ENCODE measurements around the gene UBE2Q1. TPM values are rescaled to one million over a fixed set of nuclear protein-coding genes. Genes with fewer than 3 reads are reported as not detected.
"Not testable (repeated sequence)": the region's sequence is repeated elsewhere in the genome, so short reads cannot be mapped to it uniquely, and the experiment has no call there.

The UBE2Q1 gene
- total RNA-seq, 1 donor from 2014 or later = 17.8 TPM

GRCh38 chr1:154550657-154551056, 7.8 kb downstream of the UBE2Q1 start:
- no peak for DNase-seq

GRCh38 chr1:154550070-154550469, 8.4 kb downstream of the UBE2Q1 start:
- no peak for DNase-seq

GRCh38 chr1:154549202-154549770, 9.2 kb downstream of the UBE2Q1 start:
- DNase-seq = no peak

- no peak for DNase-seq
These were observed 10.4 kb downstream of the UBE2Q1 start for GRCh38 chr1:154548028-154548427.

- no peak for DNase-seq
These were observed 11.2 kb downstream of the UBE2Q1 start for GRCh38 chr1:154547105-154547732.

GRCh38 chr1:154546264-154547063, 12.0 kb downstream of the UBE2Q1 start:
- no peak for DNase-seq

- no peak for DNase-seq
These were observed 17.2 kb downstream of the UBE2Q1 start for GRCh38 chr1:154541231-154541630.

GRCh38 chr1:154539486-154540483, 18.7 kb downstream of the UBE2Q1 start:
- no peak for DNase-seq

GRCh38 chr1:154536570-154536969, 21.9 kb downstream of the UBE2Q1 start:
- no peak for DNase-seq

GRCh38 chr1:154533952-154534844, 24.3 kb downstream of the UBE2Q1 start:
- DNase-seq = no peak

- not testable (repeated sequence) for DNase-seq
These were observed 26.5 kb downstream of the UBE2Q1 start for GRCh38 chr1:154531950-154532349.

- DNase-seq = no peak
These were observed 29.2 kb downstream of the UBE2Q1 start for GRCh38 chr1:154529308-154529707.

- DNase-seq = no peak
These were observed 31.3 kb downstream of the UBE2Q1 start for GRCh38 chr1:154527192-154527591.

- DNase-seq = no peak
These were observed 33.6 kb downstream of the UBE2Q1 start for GRCh38 chr1:154524881-154525280.

GRCh38 chr1:154521695-154522094, 36.8 kb downstream of the UBE2Q1 start:
- no peak for DNase-seq

GRCh38 chr1:154520333-154520732, 38.1 kb downstream of the UBE2Q1 start:
- DNase-seq = no peak

- no peak for DNase-seq
These were observed 38.9 kb downstream of the UBE2Q1 start for GRCh38 chr1:154519591-154519991.

GRCh38 chr1:154517661-154518060, 40.8 kb downstream of the UBE2Q1 start:
- no peak for DNase-seq

GRCh38 chr1:154514066-154514553, 44.4 kb downstream of the UBE2Q1 start:
- no peak for DNase-seq

- DNase-seq = no peak
These were observed 45.7 kb downstream of the UBE2Q1 start for GRCh38 chr1:154512760-154513159.

GRCh38 chr1:154503898-154504297, 54.6 kb downstream of the UBE2Q1 start:
- DNase-seq = no peak

Data from skin of body (tissue), 2 donors.